ENCODE measurements around the gene DNAJB9.

DNA sequence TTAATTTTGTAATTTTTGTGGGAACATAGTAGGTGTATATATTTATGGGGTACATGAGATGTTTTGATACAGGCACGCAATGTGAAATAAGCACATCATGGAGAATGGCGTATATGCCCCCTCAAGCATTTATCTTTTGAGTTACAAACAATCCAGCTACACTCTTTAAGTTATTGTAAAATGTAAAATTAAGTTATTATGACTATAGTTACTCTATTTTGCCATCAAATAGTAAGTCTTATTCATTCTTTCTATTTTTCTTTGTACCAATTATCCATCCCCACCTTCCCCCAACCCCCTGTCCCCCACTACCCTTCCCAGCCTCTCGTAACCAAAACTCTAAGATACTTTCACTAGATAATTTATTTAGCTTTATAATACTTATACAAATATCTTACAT is 36.0 kb upstream of the DNAJB9 start:
- TF ChIP-seq BHLHE40 (IDR thresholded peaks at IDR 0.05; ENCODE audit: borderline replicate concordance) (no peak), FOXK2 (IDR thresholded peaks at IDR 0.05) (no peak)
